ENCODE measurements around the gene PAX5.

DNA sequence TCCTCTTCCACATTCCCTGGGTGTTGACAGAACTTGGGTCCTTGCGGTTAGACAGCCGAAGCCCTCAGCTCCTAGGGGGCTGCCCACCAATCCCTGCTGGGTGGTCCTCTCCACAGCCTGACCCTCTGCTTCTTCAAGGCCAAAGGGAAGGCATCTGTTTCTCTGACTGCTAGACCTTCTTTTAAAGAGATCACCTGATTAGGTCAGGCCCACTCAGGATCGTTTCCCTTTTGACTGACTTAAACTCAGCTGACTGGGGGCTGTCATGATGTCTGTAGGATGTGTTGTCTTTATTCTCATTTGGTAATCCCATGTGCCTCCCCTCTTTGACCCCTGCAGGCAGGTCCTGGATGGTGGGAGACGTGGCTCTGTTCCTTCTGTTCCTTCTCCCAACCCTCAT is 207.5 kb downstream of the PAX5 start:
- TF ChIP-seq, protein P1, sequence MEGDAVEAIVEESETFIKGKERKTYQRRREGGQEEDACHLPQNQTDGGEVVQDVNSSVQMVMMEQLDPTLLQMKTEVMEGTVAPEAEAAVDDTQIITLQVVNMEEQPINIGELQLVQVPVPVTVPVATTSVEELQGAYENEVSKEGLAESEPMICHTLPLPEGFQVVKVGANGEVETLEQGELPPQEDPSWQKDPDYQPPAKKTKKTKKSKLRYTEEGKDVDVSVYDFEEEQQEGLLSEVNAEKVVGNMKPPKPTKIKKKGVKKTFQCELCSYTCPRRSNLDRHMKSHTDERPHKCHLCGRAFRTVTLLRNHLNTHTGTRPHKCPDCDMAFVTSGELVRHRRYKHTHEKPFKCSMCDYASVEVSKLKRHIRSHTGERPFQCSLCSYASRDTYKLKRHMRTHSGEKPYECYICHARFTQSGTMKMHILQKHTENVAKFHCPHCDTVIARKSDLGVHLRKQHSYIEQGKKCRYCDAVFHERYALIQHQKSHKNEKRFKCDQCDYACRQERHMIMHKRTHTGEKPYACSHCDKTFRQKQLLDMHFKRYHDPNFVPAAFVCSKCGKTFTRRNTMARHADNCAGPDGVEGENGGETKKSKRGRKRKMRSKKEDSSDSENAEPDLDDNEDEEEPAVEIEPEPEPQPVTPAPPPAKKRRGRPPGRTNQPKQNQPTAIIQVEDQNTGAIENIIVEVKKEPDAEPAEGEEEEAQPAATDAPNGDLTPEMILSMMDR (tag by site-specific recombination; IDR thresholded peaks at IDR 0.05) = no peak
- TF ChIP-seq ZBTB20 (tag by site-specific recombination; IDR thresholded peaks at IDR 0.05) (no peak), ZNF37A (tag by site-specific recombination; IDR thresholded peaks at IDR 0.05) (no peak), ZNF510 (tag by site-specific recombination; IDR thresholded peaks at IDR 0.05; ENCODE audit: insufficient replicate concordance) (no peak), GFI1B (tag by site-specific recombination; IDR thresholded peaks at IDR 0.05) (no peak), ZNF202 (tag by site-specific recombination; IDR thresholded peaks at IDR 0.05; ENCODE audit: borderline replicate concordance) (no peak), ZNF146 (tag by site-specific recombination; IDR thresholded peaks at IDR 0.05) (no peak), ZNF239 (tag by site-specific recombination; IDR thresholded peaks at IDR 0.05) (no peak), GLI2 (tag by site-specific recombination; IDR thresholded peaks at IDR 0.05; ENCODE audit: borderline replicate concordance, low read depth) (no peak), ZBTB21 (tag by site-specific recombination; IDR thresholded peaks at IDR 0.05) (no peak), ZIC2 (tag by site-specific recombination; IDR thresholded peaks at IDR 0.05) (no peak)
- TF ChIP-seq, protein P2, sequence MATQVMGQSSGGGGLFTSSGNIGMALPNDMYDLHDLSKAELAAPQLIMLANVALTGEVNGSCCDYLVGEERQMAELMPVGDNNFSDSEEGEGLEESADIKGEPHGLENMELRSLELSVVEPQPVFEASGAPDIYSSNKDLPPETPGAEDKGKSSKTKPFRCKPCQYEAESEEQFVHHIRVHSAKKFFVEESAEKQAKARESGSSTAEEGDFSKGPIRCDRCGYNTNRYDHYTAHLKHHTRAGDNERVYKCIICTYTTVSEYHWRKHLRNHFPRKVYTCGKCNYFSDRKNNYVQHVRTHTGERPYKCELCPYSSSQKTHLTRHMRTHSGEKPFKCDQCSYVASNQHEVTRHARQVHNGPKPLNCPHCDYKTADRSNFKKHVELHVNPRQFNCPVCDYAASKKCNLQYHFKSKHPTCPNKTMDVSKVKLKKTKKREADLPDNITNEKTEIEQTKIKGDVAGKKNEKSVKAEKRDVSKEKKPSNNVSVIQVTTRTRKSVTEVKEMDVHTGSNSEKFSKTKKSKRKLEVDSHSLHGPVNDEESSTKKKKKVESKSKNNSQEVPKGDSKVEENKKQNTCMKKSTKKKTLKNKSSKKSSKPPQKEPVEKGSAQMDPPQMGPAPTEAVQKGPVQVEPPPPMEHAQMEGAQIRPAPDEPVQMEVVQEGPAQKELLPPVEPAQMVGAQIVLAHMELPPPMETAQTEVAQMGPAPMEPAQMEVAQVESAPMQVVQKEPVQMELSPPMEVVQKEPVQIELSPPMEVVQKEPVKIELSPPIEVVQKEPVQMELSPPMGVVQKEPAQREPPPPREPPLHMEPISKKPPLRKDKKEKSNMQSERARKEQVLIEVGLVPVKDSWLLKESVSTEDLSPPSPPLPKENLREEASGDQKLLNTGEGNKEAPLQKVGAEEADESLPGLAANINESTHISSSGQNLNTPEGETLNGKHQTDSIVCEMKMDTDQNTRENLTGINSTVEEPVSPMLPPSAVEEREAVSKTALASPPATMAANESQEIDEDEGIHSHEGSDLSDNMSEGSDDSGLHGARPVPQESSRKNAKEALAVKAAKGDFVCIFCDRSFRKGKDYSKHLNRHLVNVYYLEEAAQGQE (tag by site-specific recombination; IDR thresholded peaks at IDR 0.05) = no peak
- TF ChIP-seq, protein P3, sequence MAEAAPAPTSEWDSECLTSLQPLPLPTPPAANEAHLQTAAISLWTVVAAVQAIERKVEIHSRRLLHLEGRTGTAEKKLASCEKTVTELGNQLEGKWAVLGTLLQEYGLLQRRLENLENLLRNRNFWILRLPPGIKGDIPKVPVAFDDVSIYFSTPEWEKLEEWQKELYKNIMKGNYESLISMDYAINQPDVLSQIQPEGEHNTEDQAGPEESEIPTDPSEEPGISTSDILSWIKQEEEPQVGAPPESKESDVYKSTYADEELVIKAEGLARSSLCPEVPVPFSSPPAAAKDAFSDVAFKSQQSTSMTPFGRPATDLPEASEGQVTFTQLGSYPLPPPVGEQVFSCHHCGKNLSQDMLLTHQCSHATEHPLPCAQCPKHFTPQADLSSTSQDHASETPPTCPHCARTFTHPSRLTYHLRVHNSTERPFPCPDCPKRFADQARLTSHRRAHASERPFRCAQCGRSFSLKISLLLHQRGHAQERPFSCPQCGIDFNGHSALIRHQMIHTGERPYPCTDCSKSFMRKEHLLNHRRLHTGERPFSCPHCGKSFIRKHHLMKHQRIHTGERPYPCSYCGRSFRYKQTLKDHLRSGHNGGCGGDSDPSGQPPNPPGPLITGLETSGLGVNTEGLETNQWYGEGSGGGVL (tag by site-specific recombination; IDR thresholded peaks at IDR 0.05) = no peak

Measured in HEK293 (cell line).